ENCODE measurements around the gene STAB1. TPM values are rescaled to one million over a fixed set of nuclear protein-coding genes. Genes with fewer than 3 reads are reported as not detected.

The STAB1 gene
- total RNA-seq, 3 donors from 2014 or later (not counting 1 experiment from before 2014, with no cell fraction given), result 1.8 to 26.5 (median 5.9) TPM

GRCh38 chr3:52515192-52515591 lies 20.1 kb downstream of the STAB1 start:
- intact Hi-C loops (cut with micrococcal nuclease), result no loop called here
- no peaks in the 10 kb centered on the region for H3K9me3 Mint-ChIP-seq
- Histone ChIP-seq H3K27me3 (ENCODE audit: control insufficient read depth, insufficient read depth, low read length) (no peaks in the 10 kb centered on the region), H3K36me3 (ENCODE audit: control insufficient read depth, insufficient read depth, low read length) (no peaks in the 10 kb centered on the region), H3K4me1 (ENCODE audit: control insufficient read depth, insufficient read depth, low read length) (no peaks in the 10 kb centered on the region), H3K4me3 (ENCODE audit: low read length) (no peak overlapping the region), H3K9me3 (ENCODE audit: control insufficient read depth, insufficient read depth, low read length) (no peaks in the 10 kb centered on the region), H3K27ac (ENCODE audit: low read length) (no peak overlapping the region)
- ATAC-seq, result no peak
- no peak for DNase-seq
- no peak overlapping the region for H3K27ac Mint-ChIP-seq
- TF ChIP-seq CTCF (IDR thresholded peaks at IDR 0.05), result no peak
- H3K27me3 Mint-ChIP-seq (ENCODE audit: low read depth in 2 of 2), result no peaks in the 10 kb centered on the region
- H3K4me3 Mint-ChIP-seq, result no peak overlapping the region
- H3K36me3 Mint-ChIP-seq, result no peaks in the 10 kb centered on the region
- WGBS (ENCODE audit: insufficient coverage), result 75% methylated on average over 6 of the region's 6 CpGs
- no peaks in the 10 kb centered on the region for H3K4me1 Mint-ChIP-seq

DNA sequence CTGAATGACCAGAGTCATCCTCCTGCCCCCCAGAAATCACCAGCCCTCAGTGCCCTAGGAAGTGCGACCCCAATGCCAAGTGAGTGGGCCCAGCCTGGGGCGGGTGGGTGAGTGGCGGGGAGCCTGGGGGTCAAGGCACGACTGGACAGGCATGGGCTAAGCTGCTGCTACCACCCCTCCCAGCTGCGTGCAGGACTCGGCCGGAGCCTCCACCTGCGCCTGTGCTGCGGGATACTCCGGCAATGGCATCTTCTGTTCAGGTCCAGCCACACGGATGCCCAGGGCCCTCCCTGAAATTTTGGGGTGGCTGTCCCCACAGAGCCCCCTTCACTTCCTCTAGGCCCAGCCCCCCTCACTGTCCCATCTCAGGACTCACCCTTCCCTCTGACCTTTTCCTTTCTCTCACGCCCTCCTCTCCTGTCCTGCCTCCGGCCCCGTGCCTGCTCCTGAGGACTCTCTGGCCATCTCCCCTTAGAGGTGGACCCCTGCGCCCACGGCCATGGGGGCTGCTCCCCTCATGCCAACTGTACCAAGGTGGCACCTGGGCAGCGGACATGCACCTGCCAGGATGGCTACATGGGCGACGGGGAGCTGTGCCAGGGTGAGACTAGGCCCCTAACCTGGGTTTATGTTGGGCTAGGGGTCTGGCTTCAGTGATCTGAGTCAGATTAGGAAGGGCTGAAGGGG lies 21.5 kb downstream of the STAB1 start:
- no peak overlapping the region for H3K4me3 Mint-ChIP-seq
- intact Hi-C loops (cut with micrococcal nuclease), result no loop called here
- Histone ChIP-seq H3K9me3 (ENCODE audit: control insufficient read depth, insufficient read depth, low read length) (no peaks in the 10 kb centered on the region), H3K27me3 (ENCODE audit: control insufficient read depth, insufficient read depth, low read length) (no peaks in the 10 kb centered on the region), H3K4me1 (ENCODE audit: control insufficient read depth, insufficient read depth, low read length) (no peaks in the 10 kb centered on the region), H3K36me3 (ENCODE audit: control insufficient read depth, insufficient read depth, low read length) (no peaks in the 10 kb centered on the region), H3K27ac (ENCODE audit: low read length) (no peak overlapping the region), H3K4me3 (ENCODE audit: low read length) (no peak overlapping the region)
- DNase-seq, result no peak
- WGBS (ENCODE audit: insufficient coverage), result 93% methylated on average over 19 of the region's 19 CpGs
- ATAC-seq, result no peak
- no peaks in the 10 kb centered on the region for H3K9me3 Mint-ChIP-seq
- TF ChIP-seq CTCF (IDR thresholded peaks at IDR 0.05), result no peak
- no peaks in the 10 kb centered on the region for H3K36me3 Mint-ChIP-seq
- no peaks in the 10 kb centered on the region for H3K4me1 Mint-ChIP-seq
- no peak overlapping the region for H3K27ac Mint-ChIP-seq
- no peaks in the 10 kb centered on the region for H3K27me3 Mint-ChIP-seq (ENCODE audit: low read depth in 2 of 2)

- no peaks in the 10 kb centered on the region for H3K27me3 ChIP-seq (ENCODE audit: control insufficient read depth, insufficient read depth, low read length)
- 92% methylated on average over 25 of the region's 25 CpGs for WGBS (ENCODE audit: insufficient coverage)
- H3K36me3 ChIP-seq (ENCODE audit: control insufficient read depth, insufficient read depth, low read length), result no peaks in the 10 kb centered on the region
- Mint-ChIP-seq H3K4me3 (no peak overlapping the region), H3K27ac (no peak overlapping the region), H3K9me3 (no peaks in the 10 kb centered on the region), H3K4me1 (no peaks in the 10 kb centered on the region), H3K27me3 (ENCODE audit: low read depth in 2 of 2) (no peaks in the 10 kb centered on the region), H3K36me3 (no peaks in the 10 kb centered on the region)
- no peak overlapping the region for H3K4me3 ChIP-seq (ENCODE audit: low read length)
- H3K4me1 ChIP-seq (ENCODE audit: control insufficient read depth, insufficient read depth, low read length), result no peaks in the 10 kb centered on the region
- no peak for ATAC-seq
- DNase-seq, result no peak
- no peaks in the 10 kb centered on the region for H3K9me3 ChIP-seq (ENCODE audit: control insufficient read depth, insufficient read depth, low read length)
- TF ChIP-seq CTCF (IDR thresholded peaks at IDR 0.05), result no peak
- H3K27ac ChIP-seq (ENCODE audit: low read length), result no peak overlapping the region
- intact Hi-C loops (cut with micrococcal nuclease), result no loop called here
Measured at GRCh38 chr3:52517796-52518722, 22.9 kb downstream of the STAB1 start.

All from natural killer cell (primary cell).